Stimulated activated CD4-positive, alpha-beta T cell treated with anti-CD3 and anti-CD28 coated beads, Interleukin-2, amount 100 ng/mL, for 4 hours (primary cell): ENCODE data around the gene MTHFD2L.

Experiments
- DNase-seq: peaks from one replicate; pipeline ENCODE4 v3.0.0-alpha.2; 2020; ENCODE audit warnings: low read depth

The MTHFD2L gene

GRCh38 chr4:74252933-74253332 is 95.0 kb downstream of the MTHFD2L start:
- no peak for DNase-seq

GRCh38 chr4:74254386-74254785 is 96.5 kb downstream of the MTHFD2L start:
- no peak for DNase-seq

GRCh38 chr4:74255096-74255495 is 97.2 kb downstream of the MTHFD2L start:
- no peak for DNase-seq

DNA sequence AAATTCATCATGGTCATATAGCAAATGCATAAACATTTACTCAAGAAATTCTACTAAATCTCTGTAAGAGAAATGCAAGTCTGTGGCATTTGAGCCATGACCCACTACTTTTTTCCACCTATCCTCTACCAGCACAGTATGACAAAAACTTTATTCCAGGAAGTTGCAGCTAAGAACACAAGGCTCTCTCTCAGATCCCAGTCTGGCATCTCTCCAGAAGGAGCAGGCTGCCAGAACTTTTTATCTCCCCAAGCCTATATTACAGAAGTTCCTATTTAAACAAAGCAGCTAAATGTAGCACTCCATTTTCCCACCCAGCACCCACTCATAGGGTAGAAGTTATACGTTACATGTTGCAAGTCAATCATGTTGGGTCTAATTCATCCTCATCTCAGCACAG is 101.0 kb downstream of the MTHFD2L start:
- no peak for DNase-seq

DNA sequence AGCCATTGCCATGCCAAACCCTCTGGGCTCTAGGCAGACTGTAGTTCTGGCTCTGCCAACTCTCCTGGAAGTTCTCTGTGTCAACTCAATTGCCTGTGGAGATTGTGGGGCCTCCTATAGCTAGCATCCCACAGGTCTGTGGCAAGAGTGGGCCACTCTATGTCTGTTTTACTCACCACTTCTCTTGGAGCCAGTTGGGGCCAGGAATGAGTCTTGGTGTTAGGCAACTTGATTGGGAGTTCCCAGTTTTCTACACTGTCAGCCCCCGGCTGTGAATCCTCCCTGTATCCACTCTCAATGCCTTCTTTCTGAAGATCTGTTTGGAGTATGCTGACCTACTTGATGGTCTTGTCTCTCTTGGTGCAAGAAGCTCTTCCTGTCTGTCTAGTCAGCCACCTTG is 102.1 kb downstream of the MTHFD2L start:
- no peak for DNase-seq

DNA sequence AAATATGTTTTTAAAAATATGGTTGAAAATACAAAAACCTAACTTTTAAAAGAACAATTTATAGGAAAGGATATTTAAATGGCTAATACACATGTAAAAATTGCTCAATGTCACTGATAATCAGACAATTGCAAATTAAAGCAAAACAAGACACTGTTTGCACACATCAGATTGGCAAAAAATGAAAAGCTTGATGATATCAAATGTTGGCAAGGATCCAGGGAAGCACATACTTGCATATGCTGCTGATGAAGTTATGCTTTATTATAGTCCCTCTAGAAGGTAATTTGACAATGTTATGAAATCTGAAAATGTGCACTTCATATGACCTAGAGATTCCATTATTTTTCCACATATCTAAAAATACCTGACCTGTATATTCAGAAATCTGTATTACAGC is 104.6 kb downstream of the MTHFD2L start:
- no peak for DNase-seq

GRCh38 chr4:74263551-74263950 is 105.6 kb downstream of the MTHFD2L start:
- no peak for DNase-seq

GRCh38 chr4:74266081-74266480 is 108.2 kb downstream of the MTHFD2L start:
- no peak for DNase-seq

- DNase-seq: no peak
These were observed 110.2 kb downstream of the MTHFD2L start for GRCh38 chr4:74267998-74268606.

DNA sequence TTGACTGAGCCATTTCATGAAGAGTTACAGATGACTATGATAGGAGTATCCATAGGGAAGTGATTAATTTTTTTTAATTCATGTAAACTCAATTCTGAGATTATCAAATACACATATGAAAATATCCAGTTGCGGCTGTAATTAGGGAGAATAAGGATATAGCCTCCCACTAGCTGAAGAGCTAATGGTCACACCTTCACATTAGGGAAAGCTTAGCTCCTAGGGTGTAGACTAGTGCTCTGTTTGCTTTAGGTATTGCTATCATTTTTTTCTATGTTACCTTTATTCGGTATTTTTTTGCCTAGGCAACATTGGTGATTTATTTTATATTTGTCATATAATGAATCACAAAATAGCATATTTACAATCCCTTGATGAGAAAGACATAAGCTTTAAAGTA is 110.7 kb downstream of the MTHFD2L start:
- no peak for DNase-seq

DNA sequence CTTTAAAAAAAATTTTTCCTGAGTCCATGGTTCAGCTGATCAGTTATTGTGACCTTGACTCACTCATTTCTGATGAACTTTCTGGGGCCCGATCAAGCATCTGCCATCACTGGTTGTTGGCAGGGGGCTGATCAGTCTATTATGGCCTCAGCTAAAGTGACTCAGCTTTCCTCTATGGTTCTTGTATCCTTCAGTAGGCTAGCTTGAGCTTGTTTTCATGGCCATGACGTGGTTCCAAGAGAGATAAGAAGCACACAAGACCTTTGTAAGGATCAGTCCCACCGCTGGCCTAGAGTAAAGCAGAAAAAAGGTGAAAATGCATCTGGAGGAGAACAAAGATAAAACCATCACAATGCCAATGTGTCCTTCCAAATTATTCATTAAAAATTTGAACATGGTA is 120.6 kb downstream of the MTHFD2L start:
- DNase-seq: no peak

- DNase-seq: no peak
These were observed 121.8 kb downstream of the MTHFD2L start for GRCh38 chr4:74279716-74280115.

GRCh38 chr4:74282926-74283325 is 125.0 kb downstream of the MTHFD2L start:
- DNase-seq: no peak

DNA sequence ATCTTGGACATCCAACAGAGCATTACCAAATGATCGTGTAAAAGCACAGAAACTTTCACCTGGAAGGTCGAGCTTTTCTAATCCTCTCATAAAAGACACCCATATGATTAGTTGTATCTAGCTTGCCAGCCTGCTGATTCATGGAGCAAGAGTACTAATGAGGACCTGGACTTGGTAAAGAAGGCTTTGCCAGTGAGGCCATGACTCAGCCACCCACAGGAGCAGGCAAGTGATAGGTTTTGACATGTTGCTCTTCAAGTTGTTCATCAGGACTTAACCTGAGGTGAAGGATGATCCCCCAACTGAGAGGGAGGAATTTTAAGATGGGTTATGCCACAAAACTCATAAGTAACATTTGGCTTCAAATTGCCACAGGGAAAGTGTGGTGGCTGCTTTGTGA is 125.7 kb downstream of the MTHFD2L start:
- DNase-seq: no peak

- no peak for DNase-seq
These were observed 126.1 kb downstream of the MTHFD2L start for GRCh38 chr4:74284053-74284452.

- no peak for DNase-seq
These were observed 129.2 kb downstream of the MTHFD2L start for GRCh38 chr4:74287164-74287563.

DNA sequence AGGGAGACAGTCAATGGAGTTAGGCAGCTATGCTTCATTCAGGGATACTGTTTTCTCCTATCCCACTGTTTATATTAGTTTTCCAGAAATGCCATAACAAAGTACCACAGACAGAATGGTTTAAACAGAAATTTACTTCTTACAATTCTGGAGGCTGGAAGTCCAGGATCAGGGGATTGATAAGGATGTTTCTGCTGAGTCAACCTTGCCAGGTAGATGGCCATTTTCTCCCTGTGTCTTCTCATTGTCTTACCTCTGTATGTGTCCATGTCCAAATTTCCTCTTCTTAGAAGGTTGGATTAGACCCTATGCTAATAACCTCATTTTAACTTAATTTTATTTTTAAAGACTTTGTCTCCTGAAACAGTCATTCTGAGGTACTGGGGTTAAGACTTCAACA is 129.9 kb downstream of the MTHFD2L start:
- DNase-seq: no peak

DNA sequence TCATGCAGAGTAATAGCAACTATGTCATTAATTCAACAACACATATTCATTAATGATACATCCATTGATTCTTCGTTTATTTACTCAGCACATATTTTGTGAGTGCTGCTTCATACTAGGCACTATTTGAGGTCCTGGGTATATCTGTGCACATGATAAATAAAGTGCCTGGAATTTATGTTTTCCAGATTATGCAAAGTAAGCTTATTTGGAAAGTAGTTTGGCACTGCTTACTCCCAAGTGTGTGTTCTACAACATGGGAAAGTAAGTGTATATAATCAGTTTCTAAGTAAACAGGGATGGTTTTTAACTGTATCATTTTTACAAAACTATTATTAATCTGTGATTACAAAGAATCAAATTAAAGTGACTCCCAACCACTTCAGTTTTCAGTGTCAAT is 133.6 kb downstream of the MTHFD2L start:
- DNase-seq: no peak

DNA sequence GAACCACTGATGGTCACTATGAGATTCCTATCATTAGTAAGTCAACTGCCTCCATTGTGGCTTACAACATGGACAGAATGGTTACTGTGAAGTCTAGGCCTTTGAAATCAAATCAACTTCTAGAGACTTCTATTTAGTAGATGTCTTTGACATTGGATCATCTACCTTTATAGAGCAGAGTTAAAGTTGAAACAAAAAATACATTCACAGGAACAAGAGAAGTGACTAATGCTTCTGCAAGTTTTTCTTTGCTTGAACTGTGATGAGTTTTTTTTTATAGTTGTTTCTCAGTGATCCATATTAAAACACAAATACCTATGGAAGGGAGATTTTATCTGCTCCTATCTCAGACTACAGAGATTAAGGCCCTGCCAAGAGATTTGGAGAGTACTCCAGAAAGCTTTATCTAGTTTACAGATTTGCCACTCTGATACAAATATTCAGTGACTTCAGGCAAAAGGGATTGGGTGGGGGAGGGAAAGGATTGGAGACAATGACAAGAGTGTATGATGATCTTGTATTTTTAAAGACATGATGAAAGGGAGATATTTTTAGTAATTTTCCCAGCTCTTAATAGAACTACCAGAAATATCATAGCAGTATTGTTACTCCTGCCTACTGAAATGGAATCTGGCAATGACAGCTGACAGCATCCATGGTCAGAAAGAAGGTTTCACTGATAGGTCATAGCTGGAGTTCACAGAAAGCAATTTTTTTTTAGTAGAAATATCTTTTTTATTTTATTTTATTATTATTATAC is 134.4 kb downstream of the MTHFD2L start:
- DNase-seq: no peak

- DNase-seq: no peak
These were observed 135.6 kb downstream of the MTHFD2L start for GRCh38 chr4:74293558-74293957.

DNA sequence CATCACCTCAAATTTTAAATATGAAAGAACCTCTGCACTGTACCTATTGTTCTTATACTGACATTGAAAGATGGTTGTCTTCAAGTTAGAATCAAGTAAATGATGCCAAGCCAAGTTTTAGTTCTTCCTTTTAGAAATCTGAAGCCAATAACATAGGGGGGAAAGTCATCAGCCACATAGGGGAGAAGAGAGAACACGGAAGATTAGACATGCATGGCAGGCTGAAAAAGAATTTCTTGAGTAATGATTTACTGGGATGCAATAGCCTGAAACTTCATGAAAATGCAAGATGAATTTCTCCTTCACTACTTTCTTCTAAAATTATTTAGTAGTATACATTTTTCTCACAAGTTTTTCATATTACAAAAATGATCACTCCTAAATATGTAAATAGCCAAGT is 136.8 kb downstream of the MTHFD2L start:
- DNase-seq: no peak

DNA sequence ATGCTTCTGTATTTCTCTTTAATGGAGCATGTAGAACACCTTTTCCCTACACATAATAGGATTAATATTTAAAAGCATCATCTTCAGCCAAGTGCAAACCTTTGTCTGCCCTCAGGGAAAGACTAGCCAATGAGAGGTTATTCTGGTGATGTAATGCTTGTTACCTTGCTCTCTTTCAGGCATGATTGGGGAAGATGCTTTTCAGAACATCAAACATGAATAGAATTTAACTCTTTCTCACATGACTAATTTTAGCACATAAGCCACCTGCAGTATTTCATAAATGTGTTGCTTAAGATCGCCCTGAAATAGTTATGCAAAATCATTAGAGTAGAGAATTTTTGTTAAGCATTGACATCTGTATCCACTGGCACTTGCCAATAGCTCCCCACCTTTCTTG is 139.6 kb downstream of the MTHFD2L start:
- no peak for DNase-seq

DNA sequence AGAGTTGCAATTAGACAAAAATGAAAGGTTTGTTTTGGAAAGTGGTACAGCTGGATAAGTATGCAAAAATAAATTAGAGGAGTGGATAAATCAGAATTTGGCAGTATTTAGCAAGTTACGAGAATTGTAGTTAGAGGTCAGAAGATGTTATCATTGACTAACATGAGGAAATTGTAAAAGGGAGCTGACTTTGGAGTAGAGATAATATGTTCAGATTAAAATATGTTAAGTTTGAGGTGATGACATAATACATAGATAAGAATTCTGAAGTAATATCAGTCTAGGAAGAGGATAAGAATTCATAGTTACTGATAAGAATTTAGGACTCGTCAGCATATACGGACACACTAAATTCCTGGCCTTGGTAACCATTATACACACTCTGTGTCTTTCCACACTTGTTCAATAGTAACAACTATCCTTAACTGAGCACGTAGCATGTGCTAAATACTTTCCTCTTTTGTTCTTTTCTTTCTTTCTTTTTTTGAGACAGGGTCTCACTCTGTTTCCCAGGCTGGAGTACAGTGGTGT is 146.2 kb downstream of the MTHFD2L start:
- no peak for DNase-seq

DNA sequence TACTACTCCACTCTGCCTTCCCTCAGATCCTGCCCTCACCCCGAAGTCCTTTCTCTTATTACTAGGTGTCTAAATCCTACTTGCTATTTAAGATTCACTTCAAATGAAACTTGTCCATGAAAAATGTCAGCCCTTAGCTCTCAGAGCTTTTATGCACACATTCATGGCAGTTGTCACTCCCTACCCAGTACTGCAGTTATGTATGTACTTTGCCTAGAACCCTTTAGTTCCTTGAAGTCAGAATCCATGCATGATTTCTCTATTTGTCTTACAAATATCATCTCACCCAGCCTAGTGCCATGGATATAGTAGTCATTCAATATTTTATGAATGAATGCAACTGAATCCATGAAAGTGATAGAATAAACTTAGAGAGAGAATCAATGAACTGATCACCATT is 147.1 kb downstream of the MTHFD2L start:
- DNase-seq: no peak
